K562 (cell line): ENCODE results near the gene SYT1. TPM values are rescaled to one million over a fixed set of nuclear protein-coding genes. Genes with fewer than 3 reads are reported as not detected.

Experiments
- ATAC-seq: fragments of 200-7000 bp; cut with Tn5 transposase; 3 replicates; pipeline ENCODE4 v1.9.1; 2020; ENCODE audit warnings: moderate library complexity
- BruUV-seq: library from RNA; stranded (reverse); fragments of 400-500 nt; replicated peaks from 2 replicates; lab custom pipeline; 2021; lab: Mats Ljungman, UMichigan
- CTCF ChIA-PET: fragments of 300-600 bp; formaldehyde crosslinking; extraction: SDS; loops from one replicate; lab custom pipeline; 2021; ENCODE audit warnings: low intra/inter-chr PET ratio; lab: Yijun Ruan, JAX
- POLR2A ChIA-PET: fragments of 300-600, 350-650 bp; sonication (Branson Sonifier 250); formaldehyde crosslinking; extraction: SDS; loops from one replicate; lab custom pipeline; 2021; ENCODE audit warnings: antibody characterized with exemption, inconsistent platforms; lab: Yijun Ruan, JAX
- DNase-seq, 4 experiments: peaks; one replicate each; pipeline versions ENCODE4 v3.0.0 to v3.0.0-alpha.2; 2011 to 2018; ENCODE audit warnings: low spot score in 3 of 4, mixed read lengths in 3 of 4; ENCODE audit errors: extremely low read depth in 1 of 4
- FAIRE-seq: peaks from 2 replicates; lab custom pipeline; 2011; peaks lifted over from hg19 to GRCh38; lab: Jason Lieb, UNC
- H2AFZ ChIP-seq: 2 replicates; pipeline ENCODE4 v1.6.0; 2011; ENCODE audit warnings: low read depth, low read length, control low read depth, inconsistent platforms
- H3K27ac ChIP-seq: fragments of 200-600 bp; 3 replicates; pipeline ENCODE4 v1.8.0; 2011; ENCODE audit warnings: low read depth, mild to moderate bottlenecking, control low read depth, inconsistent platforms, low read length, moderate library complexity, mixed read lengths; ENCODE audit errors: extremely low read depth
- H3K27me3 ChIP-seq, 2 experiments: fragments of 300-600 bp in 1 of 2; 2 replicates in 1 of 2; 3 replicates in 1 of 2; pipeline versions ENCODE4 v1.6.0 to v1.8.0; 2011; ENCODE audit warnings: inconsistent platforms in 2 of 2, low read length in 2 of 2, mild to moderate bottlenecking in 1 of 2, mixed read lengths in 1 of 2, moderate library complexity in 1 of 2; ENCODE audit not compliant: control insufficient read depth in 2 of 2, insufficient read depth in 2 of 2
- H3K36me3 ChIP-seq: fragments of 300-600 bp; 3 replicates; pipeline ENCODE4 v1.8.0; 2011; ENCODE audit warnings: mild to moderate bottlenecking, low read length, inconsistent platforms; ENCODE audit not compliant: control insufficient read depth, insufficient read depth
- H3K4me1 ChIP-seq, 2 experiments: fragments of 200-600 bp in 1 of 2; replicated peaks in 1 of 2; 2 replicates in 1 of 2; 3 replicates in 1 of 2; pipeline versions ENCODE4 v1.5.1 to v1.8.0; 2011; ENCODE audit warnings: inconsistent platforms in 2 of 2, low read length in 2 of 2, mild to moderate bottlenecking in 1 of 2, mixed read lengths in 1 of 2, moderate library complexity in 1 of 2; ENCODE audit not compliant: control insufficient read depth in 2 of 2, insufficient read depth in 2 of 2
- H3K4me2 ChIP-seq: 2 replicates; pipeline ENCODE4 v1.6.1; 2011; ENCODE audit warnings: low read length, control low read depth, inconsistent platforms, mixed read lengths; ENCODE audit not compliant: insufficient read depth
- H3K4me3 ChIP-seq: fragments of 200-600 bp; sonication (generic), shearing (Covaris generic); 2 replicates; pipeline ENCODE4 v1.5.1; 2016; ENCODE audit warnings: control low read depth, inconsistent platforms
- H3K79me2 ChIP-seq: fragments of 200-600 bp; 3 replicates; pipeline ENCODE4 v1.8.0; 2011; ENCODE audit warnings: low read length, inconsistent platforms; ENCODE audit not compliant: control insufficient read depth, insufficient read depth
- H3K9ac ChIP-seq, 2 experiments: 2 replicates each; pipeline versions ENCODE4 v1.6.0 to v1.6.1; 2011; ENCODE audit warnings: low read depth in 2 of 2, low read length in 2 of 2, control low read depth in 1 of 2, inconsistent platforms in 1 of 2, mild to moderate bottlenecking in 1 of 2, mixed read lengths in 1 of 2; ENCODE audit not compliant: insufficient read depth in 1 of 2
- H3K9me1 ChIP-seq: one replicate; pipeline ENCODE4 v1.6.0; 2011; ENCODE audit warnings: inconsistent platforms, mild to moderate bottlenecking, low read length, moderate library complexity; ENCODE audit not compliant: control insufficient read depth, insufficient read depth
- H3K9me3 ChIP-seq: replicated peaks from 2 replicates; pipeline ENCODE4 v1.5.1; 2011; ENCODE audit warnings: low read depth, low read length, inconsistent platforms; ENCODE audit not compliant: control insufficient read depth, insufficient read depth
- H4K20me1 ChIP-seq: replicated peaks from 2 replicates; pipeline ENCODE4 v1.6.1; 2011; ENCODE audit warnings: low read length, inconsistent platforms, mixed read lengths; ENCODE audit not compliant: control insufficient read depth, insufficient read depth
- ARID1B ChIP-seq: fragments of 450-650 bp; IDR thresholded peaks from 2 replicates; pipeline ENCODE4 v1.6.1; 2016; ENCODE audit warnings: antibody characterized with exemption, mild to moderate bottlenecking, inconsistent platforms
- E4F1 ChIP-seq: fragments of 250-450 bp; sonication (Bioruptor Pico); IDR thresholded peaks from 2 replicates; pipeline ENCODE4 v1.5.0; 2021; ENCODE audit warnings: mild to moderate bottlenecking, borderline replicate concordance
- FOXJ3 ChIP-seq: sonication (generic); formaldehyde crosslinking; IDR thresholded peaks from 2 replicates; pipeline ENCODE4 v1.4.0; 2020; ENCODE audit warnings: mild to moderate bottlenecking, missing genetic modification reagents
- GTF2B ChIP-seq: IDR thresholded peaks from 2 replicates; pipeline ENCODE4 v1.6.1; 2011; ENCODE audit not compliant: insufficient read length; ENCODE audit errors: extremely low read depth
- HNRNPLL ChIP-seq: fragments of 200-400 bp; formaldehyde crosslinking; IDR thresholded peaks from 2 replicates; pipeline ENCODE4 v1.6.1; 2017; ENCODE audit warnings: low read length, low read depth, mild to moderate bottlenecking; ENCODE audit not compliant: poor library complexity, severe bottlenecking
- MAX ChIP-seq: sonication (generic); formaldehyde crosslinking; IDR thresholded peaks from 2 replicates; pipeline ENCODE4 v1.9.0; 2022; ENCODE audit warnings: mild to moderate bottlenecking, missing genetic modification reagents
- NFE2L1 ChIP-seq: fragments of 450-650 bp; IDR thresholded peaks from 2 replicates; pipeline ENCODE4 v1.6.1; 2016; ENCODE audit warnings: missing genetic modification characterization, low read depth, mild to moderate bottlenecking, missing compliant biosample characterization, moderate library complexity, borderline replicate concordance
- POLR2A ChIP-seq: fragments of 450-650 bp; conservative IDR thresholded peaks from 2 replicates; pipeline ENCODE4 v1.6.1; 2016
- PTBP1 ChIP-seq: fragments of 200-400 bp; formaldehyde crosslinking; IDR thresholded peaks from 2 replicates; pipeline ENCODE4 v1.6.1; 2017; ENCODE audit warnings: low read depth, low read length
- RBBP5 ChIP-seq: fragments of 200-600 bp; sonication (generic); IDR thresholded peaks from 2 replicates; pipeline ENCODE4 v1.6.1; 2012; ENCODE audit warnings: borderline replicate concordance, mild to moderate bottlenecking, low read length, control low read depth, inconsistent platforms; ENCODE audit not compliant: insufficient read depth, poor library complexity, severe bottlenecking
- RBM17 ChIP-seq: fragments of 200-400 bp; formaldehyde crosslinking; IDR thresholded peaks from 2 replicates; pipeline ENCODE4 v1.6.1; 2017; ENCODE audit warnings: low read depth, mild to moderate bottlenecking, low read length, borderline replicate concordance
- RHOXF2B ChIP-seq: fragments of 250-450 bp; sonication (Bioruptor Pico); conservative IDR thresholded peaks from 2 replicates; pipeline ENCODE4 v1.5.1; 2021
- TFE3 ChIP-seq: fragments of 450-650 bp; formaldehyde crosslinking; IDR thresholded peaks from 2 replicates; pipeline ENCODE4 v1.4.0; 2020; ENCODE audit warnings: mild to moderate bottlenecking, mixed read lengths
- TSC22D4 ChIP-seq: fragments of 450-650 bp; IDR thresholded peaks from 2 replicates; pipeline ENCODE4 v1.6.1; 2016; ENCODE audit warnings: missing genetic modification characterization, missing biosample characterization, control low read depth
- ZNF23 ChIP-seq: fragments of 250-450 bp; sonication (Bioruptor Pico); IDR thresholded peaks from 2 replicates; pipeline ENCODE4 v1.4.0; 2020; ENCODE audit warnings: mild to moderate bottlenecking
- ZNF431 ChIP-seq: sonication (generic); formaldehyde crosslinking; IDR thresholded peaks from 2 replicates; pipeline ENCODE4 v1.8.0; 2022; ENCODE audit warnings: mild to moderate bottlenecking, missing genetic modification reagents
- ZNF695 ChIP-seq: fragments of 450-650 bp; formaldehyde crosslinking; IDR thresholded peaks from 2 replicates; pipeline ENCODE4 v1.4.0; 2020; ENCODE audit warnings: mild to moderate bottlenecking, moderate library complexity
- ZNF77 ChIP-seq: fragments of 250-450 bp; sonication (Bioruptor Pico); IDR thresholded peaks from 2 replicates; pipeline ENCODE4 v1.5.0; 2020
- ZZZ3 ChIP-seq: fragments of 450-650 bp; IDR thresholded peaks from 2 replicates; pipeline ENCODE4 v1.6.1; 2016; ENCODE audit warnings: antibody characterized with exemption, mild to moderate bottlenecking, moderate library complexity
- WGBS: fragments of 100-300 bp; shearing (Covaris generic); methylation state at CpG from one replicate; pipeline ENCODE4 v1.1.6; 2016; ENCODE audit warnings: low coverage, mixed read lengths; ENCODE audit not compliant: insufficient coverage; ENCODE audit errors: missing lambda C conversion rate; 5-methylcytosine and 5-hydroxymethylcytosine counted together
- in situ Hi-C: fragments of 300-500 bp; cut with MboI; formaldehyde crosslinking; loops from 4 replicates; pipeline ENCODE4 v1.15.0; 2018; ENCODE audit warnings: inconsistent platforms, mixed read lengths
- intact Hi-C: fragments of 100-400 bp; cut with micrococcal nuclease; formaldehyde crosslinking; loops from 2 replicates; pipeline ENCODE4 v1.14.2; 2022
- polyA plus RNA-seq, 8 experiments: library from polyadenylated mRNA; depleted of rRNA in 4 of 8; stranded (reverse) in 5 of 8; unstranded in 3 of 8; fragments of >200 nt; fragmentation: Nextera tagmentation in 2 of 8; fragmentation: Illumina TruSeq in 1 of 8; extraction: Ambion mirVana in 2 of 8; extraction: Trizol in 1 of 8; gene quantifications; 2 replicates each; pipeline versions ENCODE4 v1.2.1 to v1.2.3, GENCODE V29; 2011 to 2014; ENCODE audit warnings: inconsistent platforms in 1 of 8, missing spikeins in 1 of 8
- total RNA-seq, 7 experiments: library from RNA; depleted of rRNA in 6 of 7; stranded (reverse); fragments of >200 nt in 6 of 7; fragmentation: Illumina TruSeq in 2 of 7; extraction: Trizol in 2 of 7; gene quantifications; 2 replicates each; pipeline versions ENCODE4 v1.2.1 to v1.2.3, GENCODE V29; 2011 to 2021; ENCODE audit warnings: low replicate concordance in 1 of 7

Gene SYT1
- total and polyA plus RNA-seq, 9 of the 15 experiments (the other 6 are each of a cell fraction or from before 2014, with no cell fraction given), result 0.03 to 0.13 (median 0.07) TPM; not detected in 4

GRCh38 chr12:79236920-79237319, 372.3 kb downstream of the SYT1 start (continued):
- no peak for TF ChIP-seq E4F1
- TF ChIP-seq MAX (CRISPR knock-in tag), result no peak
- no peak for TF ChIP-seq ZNF23 (CRISPR knock-in tag)

GRCh38 chr12:79238246-79238645, 373.7 kb downstream of the SYT1 start:
- ChIA-PET CTCF (no interaction called here), POLR2A (no interaction called here)
- H3K4me2 ChIP-seq, result no peak overlapping the region
- ATAC-seq, result no peak
- BruUV-seq, result no TSS peak
- no peaks in the 10 kb centered on the region for H3K79me2 ChIP-seq
- H3K9me1 ChIP-seq, result no peaks in the 10 kb centered on the region
- intact Hi-C loops, result no loop called here
- no peaks in the 10 kb centered on the region for H3K27me3 ChIP-seq
- H2AFZ ChIP-seq, result no peak overlapping the region
- no peak for FAIRE-seq
- no peaks in the 10 kb centered on the region for H3K4me1 ChIP-seq
- H4K20me1 ChIP-seq, result no peaks in the 10 kb centered on the region
- no peak overlapping the region for H3K27ac ChIP-seq
- in situ Hi-C loops, result no loop called here
- no peak overlapping the region for H3K4me3 ChIP-seq
- no peak overlapping the region for H3K9ac ChIP-seq
- 4% methylated on average over 3 of the region's 3 CpGs for WGBS
- DNase-seq, result no peak
- no peaks in the 10 kb centered on the region for H3K9me3 ChIP-seq
- no peaks in the 10 kb centered on the region for H3K36me3 ChIP-seq
- no peak for TF ChIP-seq RBBP5
- TF ChIP-seq TSC22D4 (tag), result no peak
- TF ChIP-seq ARID1B, result no peak
- no peak for TF ChIP-seq ZZZ3
- TF ChIP-seq HNRNPLL, result no peak
- no peak for TF ChIP-seq ZNF695 (CRISPR knock-in tag)
- TF ChIP-seq GTF2B, result no peak
- no peak for TF ChIP-seq PTBP1
- no peak for TF ChIP-seq RBM17
- no peak for TF ChIP-seq TFE3 (CRISPR knock-in tag)
- TF ChIP-seq NFE2L1 (tag), result no peak
- TF ChIP-seq ZNF77 (CRISPR knock-in tag), result no peak
- TF ChIP-seq POLR2A, result no peak
- no peak for TF ChIP-seq RHOXF2B
- TF ChIP-seq ZNF431 (CRISPR knock-in tag), result no peak
- no peak for TF ChIP-seq FOXJ3
